ENCODE measurements around the gene ATF7. TPM values are rescaled to one million over a fixed set of nuclear protein-coding genes. Genes with fewer than 3 reads are reported as not detected.

Gene ATF7
- polyA plus RNA-seq, 1 of the 3 experiments (the other 2 are of a cell fraction): 12.8 TPM

DNA sequence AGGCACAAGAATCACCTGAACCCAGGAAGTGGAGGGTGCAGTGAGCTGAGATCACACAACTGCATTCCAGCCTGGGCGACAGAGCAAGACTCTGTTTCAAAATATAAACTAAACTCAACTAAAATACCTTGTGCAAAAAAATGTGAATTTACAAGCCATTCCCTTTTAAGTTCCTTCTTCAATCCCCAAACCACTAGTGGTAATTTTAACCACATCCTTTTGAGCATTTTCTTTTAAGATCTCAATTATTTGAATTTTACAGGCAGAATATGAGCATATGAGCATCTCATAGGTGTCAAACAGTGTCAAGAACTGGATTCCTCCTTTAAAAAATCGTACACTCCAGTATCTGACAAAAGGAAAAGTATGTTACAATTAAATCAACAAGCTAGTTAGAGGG, 61.9 kb downstream of the ATF7 start:
- Histone ChIP-seq H4K20me1 (ENCODE audit: insufficient read depth) (peaks cover 14% of the 10 kb centered on the region), H3F3A (replicated peaks; ENCODE audit: insufficient read depth) (peaks cover 27% of the 10 kb centered on the region), H3K4me1 (ENCODE audit: control insufficient read depth in 1 of 2, insufficient read depth in 2 of 2, low read depth in 1 of 2, low read length in 1 of 2) (peaks cover 2 to 19% of the 10 kb centered on the region in 2 experiments; a peak in 3 of 4 replicates), H3K27me3 (ENCODE audit: insufficient read depth) (no peaks in the 10 kb centered on the region), H3K79me2 (ENCODE audit: insufficient read depth) (peaks cover 5% of the 10 kb centered on the region; the same call in 1 of the 2 replicates), H3K4me3 (ENCODE audit: low read depth in 2 of 2, low read length in 1 of 2) (no peak overlapping the region), H3K9me2 (no peaks in the 10 kb centered on the region), H2AFZ (ENCODE audit: low read depth) (no peak overlapping the region), H3K36me3 (replicated peaks in 1 of 2; ENCODE audit: control insufficient read depth in 1 of 2, insufficient read depth in 2 of 2, low read length in 1 of 2) (no peaks in the 10 kb centered on the region), H3K9me3 (no peaks in the 10 kb centered on the region), H3K27ac (ENCODE audit: low read depth in 2 of 2, low read length in 1 of 2) (no peak overlapping the region), H3K4me2 (no peak overlapping the region), H3K9ac (no peak overlapping the region)
- DNase-seq: no peak
- ChIA-PET CTCF (interaction anchor here (1.1 to 4.8 kb wide), 2 partner anchors 21 to 56 kb away, joined by 3 to 22 read pairs; no protein-coding TSS in a partner anchor), POLR2A (no interaction called here)
- TF ChIP-seq CHD2 (IDR thresholded peaks at IDR 0.05; ENCODE audit: low read length, partially characterized antibody) (no peak), GABPA (IDR thresholded peaks at IDR 0.05; ENCODE audit: low read depth) (no peak), JUND (IDR thresholded peaks at IDR 0.05) (no peak), RCOR1 (IDR thresholded peaks at IDR 0.05; ENCODE audit: low read length) (no peak), GATA2 (CRISPR knock-in tag; IDR thresholded peaks at IDR 0.05) (no peak), FOXJ3 (CRISPR knock-in tag; IDR thresholded peaks at IDR 0.05) (no peak), NFIC (IDR thresholded peaks at IDR 0.05; ENCODE audit: borderline replicate concordance) (no peak)
- TF ChIP-seq, protein P1, sequence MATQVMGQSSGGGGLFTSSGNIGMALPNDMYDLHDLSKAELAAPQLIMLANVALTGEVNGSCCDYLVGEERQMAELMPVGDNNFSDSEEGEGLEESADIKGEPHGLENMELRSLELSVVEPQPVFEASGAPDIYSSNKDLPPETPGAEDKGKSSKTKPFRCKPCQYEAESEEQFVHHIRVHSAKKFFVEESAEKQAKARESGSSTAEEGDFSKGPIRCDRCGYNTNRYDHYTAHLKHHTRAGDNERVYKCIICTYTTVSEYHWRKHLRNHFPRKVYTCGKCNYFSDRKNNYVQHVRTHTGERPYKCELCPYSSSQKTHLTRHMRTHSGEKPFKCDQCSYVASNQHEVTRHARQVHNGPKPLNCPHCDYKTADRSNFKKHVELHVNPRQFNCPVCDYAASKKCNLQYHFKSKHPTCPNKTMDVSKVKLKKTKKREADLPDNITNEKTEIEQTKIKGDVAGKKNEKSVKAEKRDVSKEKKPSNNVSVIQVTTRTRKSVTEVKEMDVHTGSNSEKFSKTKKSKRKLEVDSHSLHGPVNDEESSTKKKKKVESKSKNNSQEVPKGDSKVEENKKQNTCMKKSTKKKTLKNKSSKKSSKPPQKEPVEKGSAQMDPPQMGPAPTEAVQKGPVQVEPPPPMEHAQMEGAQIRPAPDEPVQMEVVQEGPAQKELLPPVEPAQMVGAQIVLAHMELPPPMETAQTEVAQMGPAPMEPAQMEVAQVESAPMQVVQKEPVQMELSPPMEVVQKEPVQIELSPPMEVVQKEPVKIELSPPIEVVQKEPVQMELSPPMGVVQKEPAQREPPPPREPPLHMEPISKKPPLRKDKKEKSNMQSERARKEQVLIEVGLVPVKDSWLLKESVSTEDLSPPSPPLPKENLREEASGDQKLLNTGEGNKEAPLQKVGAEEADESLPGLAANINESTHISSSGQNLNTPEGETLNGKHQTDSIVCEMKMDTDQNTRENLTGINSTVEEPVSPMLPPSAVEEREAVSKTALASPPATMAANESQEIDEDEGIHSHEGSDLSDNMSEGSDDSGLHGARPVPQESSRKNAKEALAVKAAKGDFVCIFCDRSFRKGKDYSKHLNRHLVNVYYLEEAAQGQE (IDR thresholded peaks at IDR 0.05; ENCODE audit: low read depth, low read length): no peak
- TF ChIP-seq, protein P2, sequence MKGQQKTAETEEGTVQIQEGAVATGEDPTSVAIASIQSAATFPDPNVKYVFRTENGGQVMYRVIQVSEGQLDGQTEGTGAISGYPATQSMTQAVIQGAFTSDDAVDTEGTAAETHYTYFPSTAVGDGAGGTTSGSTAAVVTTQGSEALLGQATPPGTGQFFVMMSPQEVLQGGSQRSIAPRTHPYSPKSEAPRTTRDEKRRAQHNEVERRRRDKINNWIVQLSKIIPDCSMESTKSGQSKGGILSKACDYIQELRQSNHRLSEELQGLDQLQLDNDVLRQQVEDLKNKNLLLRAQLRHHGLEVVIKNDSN (IDR thresholded peaks at IDR 0.05; ENCODE audit: borderline replicate concordance, low read depth): no peak
- TF ChIP-seq, protein P3, sequence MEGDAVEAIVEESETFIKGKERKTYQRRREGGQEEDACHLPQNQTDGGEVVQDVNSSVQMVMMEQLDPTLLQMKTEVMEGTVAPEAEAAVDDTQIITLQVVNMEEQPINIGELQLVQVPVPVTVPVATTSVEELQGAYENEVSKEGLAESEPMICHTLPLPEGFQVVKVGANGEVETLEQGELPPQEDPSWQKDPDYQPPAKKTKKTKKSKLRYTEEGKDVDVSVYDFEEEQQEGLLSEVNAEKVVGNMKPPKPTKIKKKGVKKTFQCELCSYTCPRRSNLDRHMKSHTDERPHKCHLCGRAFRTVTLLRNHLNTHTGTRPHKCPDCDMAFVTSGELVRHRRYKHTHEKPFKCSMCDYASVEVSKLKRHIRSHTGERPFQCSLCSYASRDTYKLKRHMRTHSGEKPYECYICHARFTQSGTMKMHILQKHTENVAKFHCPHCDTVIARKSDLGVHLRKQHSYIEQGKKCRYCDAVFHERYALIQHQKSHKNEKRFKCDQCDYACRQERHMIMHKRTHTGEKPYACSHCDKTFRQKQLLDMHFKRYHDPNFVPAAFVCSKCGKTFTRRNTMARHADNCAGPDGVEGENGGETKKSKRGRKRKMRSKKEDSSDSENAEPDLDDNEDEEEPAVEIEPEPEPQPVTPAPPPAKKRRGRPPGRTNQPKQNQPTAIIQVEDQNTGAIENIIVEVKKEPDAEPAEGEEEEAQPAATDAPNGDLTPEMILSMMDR (IDR thresholded peaks at IDR 0.05): no peak
- TF ChIP-seq, protein P4, sequence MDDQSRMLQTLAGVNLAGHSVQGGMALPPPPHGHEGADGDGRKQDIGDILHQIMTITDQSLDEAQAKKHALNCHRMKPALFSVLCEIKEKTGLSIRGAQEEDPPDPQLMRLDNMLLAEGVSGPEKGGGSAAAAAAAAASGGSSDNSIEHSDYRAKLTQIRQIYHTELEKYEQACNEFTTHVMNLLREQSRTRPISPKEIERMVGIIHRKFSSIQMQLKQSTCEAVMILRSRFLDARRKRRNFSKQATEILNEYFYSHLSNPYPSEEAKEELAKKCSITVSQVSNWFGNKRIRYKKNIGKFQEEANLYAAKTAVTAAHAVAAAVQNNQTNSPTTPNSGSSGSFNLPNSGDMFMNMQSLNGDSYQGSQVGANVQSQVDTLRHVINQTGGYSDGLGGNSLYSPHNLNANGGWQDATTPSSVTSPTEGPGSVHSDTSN (IDR thresholded peaks at IDR 0.05): no peak
- TF ChIP-seq, protein P5, sequence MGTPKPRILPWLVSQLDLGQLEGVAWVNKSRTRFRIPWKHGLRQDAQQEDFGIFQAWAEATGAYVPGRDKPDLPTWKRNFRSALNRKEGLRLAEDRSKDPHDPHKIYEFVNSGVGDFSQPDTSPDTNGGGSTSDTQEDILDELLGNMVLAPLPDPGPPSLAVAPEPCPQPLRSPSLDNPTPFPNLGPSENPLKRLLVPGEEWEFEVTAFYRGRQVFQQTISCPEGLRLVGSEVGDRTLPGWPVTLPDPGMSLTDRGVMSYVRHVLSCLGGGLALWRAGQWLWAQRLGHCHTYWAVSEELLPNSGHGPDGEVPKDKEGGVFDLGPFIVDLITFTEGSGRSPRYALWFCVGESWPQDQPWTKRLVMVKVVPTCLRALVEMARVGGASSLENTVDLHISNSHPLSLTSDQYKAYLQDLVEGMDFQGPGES (IDR thresholded peaks at IDR 0.05; ENCODE audit: low read depth, low read length): no peak
- WGBS (ENCODE audit: low lambda C conversion rate): 97% methylated on average over 2 of the region's 2 CpGs

All from SK-N-SH (cell line).